ENCODE results near the gene WFIKKN1. TPM values are rescaled to one million over a fixed set of nuclear protein-coding genes. Genes with fewer than 3 reads are reported as not detected.
"Not testable (repeated sequence)": the region's sequence is repeated elsewhere in the genome, so short reads cannot be mapped to it uniquely, and the experiment has no call there.

Gene WFIKKN1
- total RNA-seq, 1 experiment from 2014 or later: 0.15 TPM

DNA sequence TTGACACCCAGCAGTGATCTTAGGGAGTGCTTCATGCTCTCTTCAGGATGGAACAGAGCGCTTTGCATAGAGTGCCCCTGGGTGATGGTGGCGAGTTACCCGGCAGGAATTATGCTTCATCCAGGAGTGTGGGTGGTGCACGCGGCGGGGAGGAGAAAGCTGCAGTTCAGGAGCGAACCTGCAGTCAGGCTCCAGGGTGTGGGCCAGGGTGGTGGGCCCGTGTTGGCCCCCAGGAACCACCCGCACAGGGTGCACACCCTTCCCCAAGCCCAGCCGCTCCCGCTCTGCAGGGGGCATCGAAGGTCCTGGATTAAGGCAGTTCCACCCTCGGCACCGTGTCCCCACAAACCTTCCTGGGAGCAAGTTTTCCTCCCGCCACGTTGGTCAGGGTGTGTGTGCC is 37.0 kb upstream of the WFIKKN1 start:
- DNase-seq (ENCODE audit: extremely low read depth, low read depth): no peak

GRCh38 chr16:595094-595528 is 35.7 kb upstream of the WFIKKN1 start:
- no peak for DNase-seq (ENCODE audit: extremely low read depth, low read depth)

DNA sequence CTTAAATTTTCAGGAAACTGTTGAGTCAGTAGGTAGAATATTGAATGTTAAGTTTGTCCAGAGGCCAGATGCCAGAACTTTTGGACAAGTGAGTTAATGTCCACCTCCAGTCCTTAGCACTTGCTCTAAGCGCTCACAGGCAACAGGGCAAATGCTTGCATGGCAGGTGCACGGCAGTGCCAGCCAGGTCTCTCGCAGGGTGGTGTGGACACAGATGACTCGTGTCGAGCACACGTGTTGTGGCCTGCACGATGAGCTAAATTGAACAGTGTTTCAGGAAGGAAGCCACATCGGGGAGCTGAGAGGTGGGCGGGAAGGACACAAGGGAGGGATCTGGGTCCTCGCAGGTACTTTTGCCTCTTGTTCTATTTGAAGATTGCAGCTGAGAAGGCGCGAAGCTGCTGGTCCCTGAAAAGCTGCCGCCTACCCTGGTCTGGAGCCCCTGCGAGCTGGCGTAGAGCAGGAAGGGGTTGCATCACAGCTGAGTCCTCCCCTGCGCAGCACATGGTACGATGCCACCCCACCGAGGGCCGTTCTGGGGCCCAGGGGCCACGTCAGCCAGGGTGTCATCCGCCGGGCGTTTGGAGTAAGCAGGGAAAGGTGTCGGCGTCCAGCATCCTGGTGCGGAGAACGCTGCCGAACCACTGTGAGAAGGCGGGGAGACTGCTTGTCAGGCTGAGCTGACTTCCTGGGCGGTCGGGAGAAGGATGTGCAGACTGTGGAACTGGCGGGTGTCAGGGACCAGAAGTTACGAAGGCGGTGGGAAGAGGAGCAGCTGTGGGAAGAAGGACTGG is 34.6 kb upstream of the WFIKKN1 start:
- DNase-seq (ENCODE audit: extremely low read depth, low read depth): no peak

DNA sequence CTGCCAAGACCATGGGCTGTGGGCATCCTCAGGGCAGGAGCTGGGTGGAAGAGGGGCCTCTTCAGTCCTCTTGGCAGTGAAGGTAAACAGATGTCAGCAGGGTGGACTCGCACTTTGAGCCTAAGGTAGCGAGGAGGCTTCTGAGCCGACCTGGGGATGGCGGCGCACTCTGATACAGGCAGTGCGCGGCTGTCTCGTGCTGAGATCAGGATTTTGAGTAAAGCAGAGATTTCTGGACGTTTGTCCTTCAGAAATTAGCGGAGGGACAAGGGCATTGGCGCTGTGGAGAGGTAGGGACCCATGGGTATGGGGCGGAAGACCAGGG is 34.1 kb upstream of the WFIKKN1 start:
- no peak for DNase-seq (ENCODE audit: extremely low read depth, low read depth)

DNA sequence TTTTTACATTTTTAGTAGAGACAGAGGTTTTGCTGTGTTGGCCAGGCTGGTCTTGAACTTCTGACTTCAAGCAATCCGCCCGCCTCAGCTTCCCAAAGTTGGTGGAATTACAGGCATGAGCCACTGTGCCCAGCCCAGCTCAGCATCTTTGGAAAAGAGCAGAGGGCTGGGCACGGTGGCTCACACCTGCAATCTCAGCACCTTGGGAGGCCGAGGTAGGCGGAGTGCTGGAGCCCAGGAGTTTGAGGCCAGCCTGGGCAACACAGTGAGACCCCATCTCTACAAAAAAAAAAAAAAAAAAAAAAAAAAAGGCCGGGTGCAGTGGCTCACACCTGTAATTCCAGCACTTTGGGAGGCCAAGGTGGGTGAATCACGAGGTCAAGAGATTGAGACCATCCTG is 33.1 kb upstream of the WFIKKN1 start:
- not testable (repeated sequence) for DNase-seq (ENCODE audit: extremely low read depth, low read depth)

DNA sequence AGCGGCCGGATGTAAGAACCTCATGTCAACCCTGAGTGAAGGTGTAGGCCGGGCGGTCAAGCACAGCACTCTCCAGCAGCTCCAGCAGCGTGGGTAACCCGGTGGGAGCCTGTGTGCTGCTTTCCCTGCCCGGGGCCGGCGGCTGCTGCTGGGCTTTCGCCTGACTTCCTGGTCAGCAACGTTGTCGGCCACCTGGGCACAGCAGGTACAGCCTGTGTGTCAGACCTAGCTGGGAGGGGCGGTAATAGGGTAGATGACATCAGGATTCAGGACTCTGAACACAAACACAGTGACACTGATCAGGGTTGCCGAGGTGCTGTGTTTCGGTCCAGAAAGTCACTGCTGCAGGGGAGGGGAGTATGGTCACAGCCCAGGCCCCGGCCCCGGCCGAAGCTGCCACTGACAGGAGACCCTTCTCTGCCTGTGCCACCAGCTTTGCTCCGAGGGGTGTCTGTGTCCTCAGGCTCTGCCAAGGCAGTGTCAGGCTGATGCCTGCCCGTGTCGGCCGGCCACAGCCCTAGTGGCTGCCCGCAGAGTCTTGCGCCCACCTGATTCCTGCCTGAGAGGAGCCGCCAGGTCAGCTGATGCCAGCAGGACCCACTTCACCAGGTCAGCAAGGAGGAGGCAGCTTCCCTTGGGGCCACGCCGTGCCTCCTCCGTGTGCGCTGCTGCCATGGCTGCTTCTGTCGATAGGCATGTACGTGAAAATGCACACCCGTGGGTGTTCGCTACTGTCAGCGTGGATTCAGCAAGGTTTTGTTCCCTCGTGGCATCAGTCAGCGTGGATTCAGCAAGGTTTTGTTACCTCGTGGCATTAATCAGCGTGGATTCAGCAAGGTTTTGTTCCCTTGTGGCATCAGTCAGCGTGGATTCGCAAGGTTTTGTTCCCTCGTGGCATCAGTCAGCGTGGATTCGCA is 31.7 kb upstream of the WFIKKN1 start:
- DNase-seq (ENCODE audit: extremely low read depth, low read depth): no peak

DNA sequence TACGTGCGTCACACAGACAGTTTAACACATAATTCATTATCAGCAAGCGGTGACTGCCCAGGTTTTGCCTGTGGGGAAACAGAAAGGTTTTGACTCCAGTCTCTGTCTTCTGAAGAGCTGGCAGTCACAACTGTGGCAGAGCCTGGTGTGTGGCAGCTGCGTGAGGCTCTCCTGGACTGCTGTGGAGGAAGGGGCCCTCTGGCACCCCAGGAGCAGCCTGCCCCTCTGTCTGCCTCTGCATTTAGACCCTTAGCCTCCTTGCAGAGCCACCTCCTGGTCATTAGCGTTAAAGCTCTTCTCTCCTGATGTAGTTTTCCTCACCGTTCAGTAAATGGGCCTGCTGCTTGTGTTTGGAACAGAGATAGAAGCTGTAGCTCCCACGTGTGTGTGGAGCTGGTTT is 30.0 kb upstream of the WFIKKN1 start:
- DNase-seq (ENCODE audit: extremely low read depth, low read depth): no peak

DNA sequence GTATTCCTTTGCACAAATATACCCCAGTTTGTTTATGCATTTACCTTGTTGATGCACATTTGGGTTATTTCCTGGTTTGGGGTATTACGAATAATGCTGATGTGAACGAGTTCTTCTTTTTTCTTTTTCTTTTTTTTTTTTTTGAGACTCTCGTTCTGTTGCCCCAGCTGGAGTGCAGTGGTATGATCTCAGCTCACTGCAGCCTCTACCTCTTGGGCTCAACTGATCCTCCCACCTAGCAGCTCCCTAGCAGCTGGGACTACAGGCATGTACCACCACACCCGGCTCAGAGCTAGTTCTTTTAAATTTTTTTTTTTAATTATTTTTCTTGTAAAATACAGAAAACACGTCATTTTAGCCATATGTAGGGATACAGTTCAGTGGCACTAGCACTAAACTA is 26.9 kb upstream of the WFIKKN1 start:
- DNase-seq (ENCODE audit: extremely low read depth, low read depth): no peak

DNA sequence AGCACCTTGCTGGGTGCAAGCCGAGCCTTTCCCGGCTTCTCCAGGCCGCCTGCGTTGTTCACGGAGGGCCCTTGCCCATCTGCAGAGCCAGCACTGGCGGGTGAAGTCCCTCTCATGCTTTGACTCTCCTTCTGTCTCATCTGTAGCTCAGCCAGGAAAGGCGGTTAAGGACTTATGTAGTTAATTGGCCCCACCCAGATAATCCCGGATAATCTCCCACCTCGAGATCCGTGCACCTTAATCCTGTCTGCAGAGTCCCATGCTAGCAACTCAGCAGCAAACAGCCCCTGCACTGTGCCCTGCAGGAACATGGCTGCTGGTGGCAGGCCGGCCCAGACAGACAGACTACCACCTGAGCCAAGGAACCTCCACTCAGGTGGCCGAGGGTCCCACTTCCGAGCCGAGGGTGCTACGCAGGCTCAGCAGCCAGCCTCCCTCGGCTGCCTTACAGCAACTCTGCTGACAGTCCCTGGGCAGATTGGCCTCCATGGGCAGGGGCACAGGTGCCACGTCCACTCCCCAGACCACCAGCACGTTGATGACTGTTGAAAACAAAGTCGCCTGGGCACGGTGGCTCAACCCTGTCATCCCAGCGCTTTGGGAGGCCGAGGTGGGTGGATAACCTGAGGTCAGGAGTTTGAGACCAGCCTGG is 24.0 kb upstream of the WFIKKN1 start:
- no peak for DNase-seq (ENCODE audit: extremely low read depth, low read depth)

GRCh38 chr16:608019-608418 is 22.8 kb upstream of the WFIKKN1 start:
- DNase-seq (ENCODE audit: extremely low read depth, low read depth): no peak

DNA sequence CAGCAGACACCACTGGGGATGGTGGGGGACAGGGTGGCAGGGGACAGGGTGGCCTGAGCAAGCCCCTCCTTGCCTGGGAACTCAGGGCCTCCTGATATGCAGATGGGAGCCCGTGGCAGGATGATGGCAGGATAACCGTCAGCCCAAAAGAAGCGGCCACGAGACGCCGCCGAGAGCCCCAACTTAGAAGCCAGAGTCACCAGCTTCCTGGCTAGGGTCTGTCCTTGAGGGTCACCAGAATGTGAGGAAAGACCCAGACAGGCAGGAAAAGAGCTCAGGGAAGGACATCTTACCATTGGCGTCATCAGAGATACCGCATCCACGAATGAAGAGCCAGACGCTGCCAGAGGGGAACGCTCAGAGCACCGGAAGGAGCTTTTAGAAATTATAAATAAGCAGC is 21.5 kb upstream of the WFIKKN1 start:
- no peak for DNase-seq (ENCODE audit: extremely low read depth, low read depth)

- no peak for DNase-seq (ENCODE audit: extremely low read depth, low read depth)
These were observed 20.8 kb upstream of the WFIKKN1 start for GRCh38 chr16:609984-610383.

- DNase-seq (ENCODE audit: extremely low read depth, low read depth): no peak
These were observed 20.0 kb upstream of the WFIKKN1 start for GRCh38 chr16:610513-611381.

DNA sequence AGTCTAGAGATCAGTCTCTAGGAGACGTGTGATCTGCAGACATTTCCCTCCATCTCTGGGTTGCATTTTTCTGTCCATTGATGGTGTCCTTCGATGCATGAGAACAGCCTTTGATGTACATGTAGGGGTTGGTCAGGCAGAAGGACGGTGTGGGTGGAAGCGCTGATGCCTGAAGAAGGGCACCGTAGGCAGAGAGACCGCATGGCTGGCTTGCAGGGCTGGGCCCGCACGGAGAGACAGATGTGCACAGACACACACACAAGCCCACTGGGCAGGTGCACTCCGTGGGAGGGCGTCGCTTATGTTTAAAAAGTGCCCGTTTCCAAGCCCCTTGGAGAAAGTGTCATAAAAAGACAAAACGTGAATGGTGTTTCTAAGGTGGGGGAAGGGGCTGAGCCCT is 15.7 kb upstream of the WFIKKN1 start:
- DNase-seq (ENCODE audit: extremely low read depth, low read depth): no peak

GRCh38 chr16:616733-617586 is 13.8 kb upstream of the WFIKKN1 start:
- DNase-seq (ENCODE audit: extremely low read depth, low read depth): no peak

DNA sequence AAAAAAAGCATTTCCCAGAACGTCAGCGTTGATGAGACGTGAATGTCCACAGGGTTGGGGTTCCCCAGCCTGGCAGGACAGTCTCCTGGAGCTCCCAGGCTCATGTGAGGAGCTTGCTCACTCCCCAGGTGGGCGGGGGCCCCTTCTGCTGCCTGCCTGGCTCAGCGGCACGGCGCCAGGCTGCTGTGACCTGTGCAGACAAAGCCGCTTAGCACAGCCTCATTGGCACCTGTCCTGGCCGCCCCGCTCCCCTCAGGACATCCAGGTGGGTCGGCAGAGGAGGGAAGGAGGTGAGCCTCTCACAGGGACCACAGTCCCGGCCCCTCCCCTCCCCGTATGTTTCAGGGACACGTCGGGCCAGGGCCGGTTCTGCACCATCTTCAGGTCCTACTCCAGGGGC is 12.9 kb upstream of the WFIKKN1 start:
- no peak for DNase-seq (ENCODE audit: extremely low read depth, low read depth)

- DNase-seq (ENCODE audit: extremely low read depth, low read depth): no peak
These were observed 11.2 kb upstream of the WFIKKN1 start for GRCh38 chr16:619476-620100.

DNA sequence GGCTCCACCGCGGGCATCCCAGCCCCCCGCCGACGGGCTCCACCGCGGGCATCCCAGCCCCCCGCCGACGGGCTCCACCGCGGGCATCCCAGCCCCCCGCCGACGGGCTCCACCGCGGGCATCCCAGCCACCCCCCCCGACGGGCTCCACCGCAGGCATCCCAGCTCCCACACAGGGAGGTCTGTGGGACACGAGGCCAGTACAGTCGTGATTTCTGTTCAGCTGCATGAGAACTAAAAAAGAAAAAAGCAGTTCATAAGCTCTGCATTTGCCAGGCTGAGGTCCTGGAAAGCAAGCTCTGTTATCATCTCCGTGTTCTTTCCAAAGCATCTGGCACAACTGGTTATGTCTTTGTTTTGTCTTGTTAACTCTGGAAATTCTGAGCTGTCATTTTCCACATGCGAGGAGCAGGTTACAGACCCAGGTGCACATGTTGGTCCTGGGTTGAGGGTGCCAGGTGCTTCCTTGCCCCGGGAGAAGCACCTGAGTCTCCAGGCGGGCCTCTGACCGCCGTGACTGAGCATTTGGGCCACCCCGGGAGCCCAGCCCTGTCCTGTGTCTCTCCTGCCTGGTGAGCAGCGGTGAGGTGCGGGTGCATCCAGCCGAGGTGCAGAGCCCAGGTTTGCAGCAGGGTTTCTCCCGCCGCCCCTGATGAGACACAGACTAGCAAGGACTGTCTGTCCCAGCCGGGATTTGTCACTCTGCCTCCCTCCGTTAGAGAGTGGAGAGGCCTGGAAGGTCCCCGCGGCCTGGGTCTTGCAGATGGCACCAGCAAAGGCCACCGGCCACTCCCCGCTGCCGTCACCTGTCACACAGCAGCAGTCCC is 9.9 kb upstream of the WFIKKN1 start:
- DNase-seq (ENCODE audit: extremely low read depth, low read depth): no peak
